Measurements from ENCODE around the gene COMMD1. TPM values are rescaled to one million over a fixed set of nuclear protein-coding genes. Genes with fewer than 3 reads are reported as not detected.

COMMD1 gene
- polyA plus RNA-seq, 1 donor from 2014 or later, result 55.2 TPM

Other genes starting within 250 kb of the COMMD1 start
- gene FAM161A, start 51.6 kb upstream of the COMMD1 start, polyA plus RNA-seq, result 1.4 TPM
- 116 TPM for gene CCT4, start 17.0 kb upstream of the COMMD1 start, polyA plus RNA-seq

Data from IgD-negative memory B cell (primary cell).